Measurements from ENCODE around the gene PCIF1. TPM values are rescaled to one million over a fixed set of nuclear protein-coding genes. Genes with fewer than 3 reads are reported as not detected.

Gene PCIF1
- total and polyA plus RNA-seq, 9 of the 15 experiments (the other 6 are each of a cell fraction or from before 2014, with no cell fraction given), result 5.8 to 29.4 (median 11.3) TPM

- TF ChIP-seq ETS1 (conservative IDR thresholded peaks at IDR 0.05; ENCODE audit: control insufficient read depth, low read depth, low read length) (peak; percentile 68), ZNF23 (CRISPR knock-in tag; IDR thresholded peaks at IDR 0.05) (no peak), ETS2 (tag; IDR thresholded peaks at IDR 0.05; ENCODE audit: borderline replicate concordance, poor library complexity, severe bottlenecking) (no peak), SRSF3 (IDR thresholded peaks at IDR 0.05; ENCODE audit: insufficient read depth, low read length) (0 out of 2 replicates have a peak, but pooled peaks have one; percentile 53), MCM3 (IDR thresholded peaks at IDR 0.05) (no peak), TCF7L2 (IDR thresholded peaks at IDR 0.05; ENCODE audit: low read depth, low read length) (peak; percentile 95), NR4A1 (CRISPR knock-in tag; IDR thresholded peaks at IDR 0.05) (no peak), NR4A1 (tag; IDR thresholded peaks at IDR 0.05) (peak; percentile 18; the same call in 1 of the 2 replicates), MEF2A (IDR thresholded peaks at IDR 0.05; ENCODE audit: control insufficient read depth, low read depth, low read length) (no peak), E2F6 (IDR thresholded peaks at IDR 0.05; ENCODE audit: borderline replicate concordance in 1 of 2, extremely low read depth in 1 of 2, insufficient read depth in 1 of 2, insufficient read length in 1 of 2, low read depth in 1 of 2, low read length in 1 of 2, poor library complexity in 1 of 2, severe bottlenecking in 1 of 2) (no peak), NUFIP1 (IDR thresholded peaks at IDR 0.05; ENCODE audit: partially characterized antibody) (no peak), GTF2A2 (tag; IDR thresholded peaks at IDR 0.05) (peak; percentile 79), ZSCAN32 (CRISPR knock-in tag; IDR thresholded peaks at IDR 0.05) (no peak), ZNF57 (CRISPR knock-in tag; IDR thresholded peaks at IDR 0.05) (0 out of 2 replicates have a peak, but pooled peaks have one; percentile 7), ZC3H11A (IDR thresholded peaks at IDR 0.05; ENCODE audit: low read depth, low read length) (no peak), GABPB2 (CRISPR knock-in tag; conservative IDR thresholded peaks at IDR 0.05) (no peak), THRA (IDR thresholded peaks at IDR 0.05) (no peak), RAD51 (IDR thresholded peaks at IDR 0.05; ENCODE audit: borderline replicate concordance, low read depth) (peak; percentile 69), PHF8 (IDR thresholded peaks at IDR 0.05; ENCODE audit: borderline replicate concordance, low read length) (peak; percentile 62; the same call in 1 of the 2 replicates), ZSCAN29 (IDR thresholded peaks at IDR 0.05) (no peak), HDAC1 (IDR thresholded peaks at IDR 0.05) (peak in 1 of 2 experiments; percentile 57; a peak in 1 of 4 replicates), ARID2 (IDR thresholded peaks at IDR 0.05) (no peak), FOSL1 (tag; conservative IDR thresholded peaks at IDR 0.05) (peak; percentile 92), YY1 (IDR thresholded peaks at IDR 0.05; ENCODE audit: borderline replicate concordance in 1 of 3, control insufficient read depth in 1 of 3, extremely low read depth in 1 of 3, insufficient read depth in 3 of 3, insufficient read length in 1 of 3, insufficient replicate concordance in 2 of 3, low read depth in 1 of 3, low read length in 2 of 3) (peak; percentile 85 to 97 (median 95)), SREBF2 (CRISPR knock-in tag; IDR thresholded peaks at IDR 0.05) (no peak)
These were observed 37.4 kb downstream of the PCIF1 start, which contains the start of gene ZNF335 (continued) for GRCh38 chr20:45971675-45972499.

Data from K562 (cell line).